Body of pancreas (tissue), 4 donors: ENCODE measurements around the gene REV3L.

Source experiments
- CTCF ChIP-seq, 7 experiments: fragments of 450-650 bp in 4 of 7; fragments of 200-600 bp in 3 of 7; sonication (generic) in 3 of 7; IDR thresholded peaks; one replicate each; pipeline ENCODE4 v1.5.1; 2016 to 2019; ENCODE audit warnings: antibody characterized with exemption in 7 of 7
- POLR2A ChIP-seq, 3 donors: fragments of 450-650 bp; IDR thresholded peaks; one replicate each; pipeline ENCODE4 v1.6.1; 2016; ENCODE audit warnings: antibody characterized with exemption in 3 of 3, mild to moderate bottlenecking in 2 of 3

GRCh38 chr6:111472933-111473435 lies 10.0 kb downstream of the REV3L start:
- TF ChIP-seq CTCF (IDR thresholded peaks at IDR 0.05) (no peak), POLR2A (IDR thresholded peaks at IDR 0.05) (no peak)
